Upper lobe of left lung (tissue), 4 donors: ENCODE results near the gene SVOP.

ENCODE experiments used
- EP300 ChIP-seq, 4 donors: sonication (generic); formaldehyde crosslinking; IDR thresholded peaks; one replicate each; pipeline ENCODE4 v1.5.1; 2017; ENCODE audit warnings: antibody characterized with exemption in 4 of 4, control low read depth in 2 of 4
- POLR2A ChIP-seq, 4 donors: fragments of 450-650 bp; IDR thresholded peaks; one replicate each; pipeline ENCODE4 v1.5.1; 2016 to 2017; ENCODE audit warnings: antibody characterized with exemption in 4 of 4, mild to moderate bottlenecking in 2 of 4
- TF ChIP-seq, protein P1 (sequence below), 6 experiments: fragments of 450-650 bp in 4 of 6; fragments of 200-600 bp in 2 of 6; sonication (generic) in 2 of 6; IDR thresholded peaks; one replicate each; pipeline ENCODE4 v1.5.1; 2016 to 2019; ENCODE audit warnings: antibody characterized with exemption in 6 of 6

DNA sequence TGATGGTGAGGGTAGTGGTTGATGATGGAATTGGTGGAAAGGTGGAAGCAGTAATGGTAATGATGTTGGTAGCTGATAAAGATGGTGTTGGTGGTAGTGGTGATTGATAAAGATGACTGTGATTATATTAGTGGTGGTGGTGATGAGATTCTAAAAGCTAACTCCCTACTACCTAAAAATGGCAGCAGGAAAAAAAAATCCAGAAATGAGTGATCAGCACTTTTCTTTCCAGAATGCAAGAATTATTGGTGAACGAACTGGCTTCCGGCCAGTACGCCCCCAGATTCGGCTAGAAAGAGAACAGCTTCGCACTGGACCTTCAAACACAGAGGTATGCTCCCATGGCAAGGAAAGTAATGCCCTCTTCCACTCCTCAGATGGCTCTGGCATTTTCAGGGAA is 121.7 kb downstream of the SVOP start:
- TF ChIP-seq, protein P1, sequence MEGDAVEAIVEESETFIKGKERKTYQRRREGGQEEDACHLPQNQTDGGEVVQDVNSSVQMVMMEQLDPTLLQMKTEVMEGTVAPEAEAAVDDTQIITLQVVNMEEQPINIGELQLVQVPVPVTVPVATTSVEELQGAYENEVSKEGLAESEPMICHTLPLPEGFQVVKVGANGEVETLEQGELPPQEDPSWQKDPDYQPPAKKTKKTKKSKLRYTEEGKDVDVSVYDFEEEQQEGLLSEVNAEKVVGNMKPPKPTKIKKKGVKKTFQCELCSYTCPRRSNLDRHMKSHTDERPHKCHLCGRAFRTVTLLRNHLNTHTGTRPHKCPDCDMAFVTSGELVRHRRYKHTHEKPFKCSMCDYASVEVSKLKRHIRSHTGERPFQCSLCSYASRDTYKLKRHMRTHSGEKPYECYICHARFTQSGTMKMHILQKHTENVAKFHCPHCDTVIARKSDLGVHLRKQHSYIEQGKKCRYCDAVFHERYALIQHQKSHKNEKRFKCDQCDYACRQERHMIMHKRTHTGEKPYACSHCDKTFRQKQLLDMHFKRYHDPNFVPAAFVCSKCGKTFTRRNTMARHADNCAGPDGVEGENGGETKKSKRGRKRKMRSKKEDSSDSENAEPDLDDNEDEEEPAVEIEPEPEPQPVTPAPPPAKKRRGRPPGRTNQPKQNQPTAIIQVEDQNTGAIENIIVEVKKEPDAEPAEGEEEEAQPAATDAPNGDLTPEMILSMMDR (IDR thresholded peaks at IDR 0.05), result no peak
- TF ChIP-seq POLR2A (IDR thresholded peaks at IDR 0.05) (no peak), EP300 (IDR thresholded peaks at IDR 0.05) (no peak)
